ENCODE data around the gene VWC2. TPM values are rescaled to one million over a fixed set of nuclear protein-coding genes. Genes with fewer than 3 reads are reported as not detected.

The VWC2 gene
- total RNA-seq, 2 experiments from 2014 or later = not detected

- Histone ChIP-seq H3K4me2 (ENCODE audit: low read length) (no peak overlapping the region), H3K27ac (ENCODE audit: low read depth, low read length, poor library complexity, severe bottlenecking) (no peak overlapping the region), H3K4me3 (ENCODE audit: low read depth, low read length, poor library complexity, severe bottlenecking) (no peak overlapping the region), H2AFZ (ENCODE audit: low read length) (peak overlapping the region; percentile 29; the same call in 1 of the 2 replicates), H3K9me3 (ENCODE audit: low read length) (no peaks in the 10 kb centered on the region), H4K20me1 (ENCODE audit: insufficient read depth, low read length) (no peaks in the 10 kb centered on the region), H3K9me2 (ENCODE audit: insufficient read depth, low read length) (no peaks in the 10 kb centered on the region), H3K79me2 (ENCODE audit: insufficient read depth, low read depth, low read length) (no peaks in the 10 kb centered on the region), H3K36me3 (ENCODE audit: insufficient read depth, low read length) (no peaks in the 10 kb centered on the region), H3K4me1 (ENCODE audit: insufficient read depth, low read length, poor library complexity, severe bottlenecking) (no peaks in the 10 kb centered on the region)
- intact Hi-C loops (cut with micrococcal nuclease; ENCODE audit: unreplicated experiment) = no loop called here
- ChIA-PET CTCF (ENCODE audit: unreplicated experiment) (no interaction called here), POLR2A (no interaction called here)
- no peak for DNase-seq (ENCODE audit: low spot score)
- BruUV-seq (replicated peaks) = no TSS peak
- TF ChIP-seq, protein P1, sequence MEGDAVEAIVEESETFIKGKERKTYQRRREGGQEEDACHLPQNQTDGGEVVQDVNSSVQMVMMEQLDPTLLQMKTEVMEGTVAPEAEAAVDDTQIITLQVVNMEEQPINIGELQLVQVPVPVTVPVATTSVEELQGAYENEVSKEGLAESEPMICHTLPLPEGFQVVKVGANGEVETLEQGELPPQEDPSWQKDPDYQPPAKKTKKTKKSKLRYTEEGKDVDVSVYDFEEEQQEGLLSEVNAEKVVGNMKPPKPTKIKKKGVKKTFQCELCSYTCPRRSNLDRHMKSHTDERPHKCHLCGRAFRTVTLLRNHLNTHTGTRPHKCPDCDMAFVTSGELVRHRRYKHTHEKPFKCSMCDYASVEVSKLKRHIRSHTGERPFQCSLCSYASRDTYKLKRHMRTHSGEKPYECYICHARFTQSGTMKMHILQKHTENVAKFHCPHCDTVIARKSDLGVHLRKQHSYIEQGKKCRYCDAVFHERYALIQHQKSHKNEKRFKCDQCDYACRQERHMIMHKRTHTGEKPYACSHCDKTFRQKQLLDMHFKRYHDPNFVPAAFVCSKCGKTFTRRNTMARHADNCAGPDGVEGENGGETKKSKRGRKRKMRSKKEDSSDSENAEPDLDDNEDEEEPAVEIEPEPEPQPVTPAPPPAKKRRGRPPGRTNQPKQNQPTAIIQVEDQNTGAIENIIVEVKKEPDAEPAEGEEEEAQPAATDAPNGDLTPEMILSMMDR (conservative IDR thresholded peaks at IDR 0.05; ENCODE audit: low read length) = no peak
- TF ChIP-seq EZH2phosphoT487 (IDR thresholded peaks at IDR 0.05; ENCODE audit: borderline replicate concordance, low read depth, low read length) = no peak
Measured at GRCh38 chr7:49860293-49860692, 86.9 kb downstream of the VWC2 start.

- intact Hi-C loops (cut with micrococcal nuclease; ENCODE audit: unreplicated experiment) = no loop called here
- Histone ChIP-seq H3K9me2 (ENCODE audit: insufficient read depth, low read length) (no peaks in the 10 kb centered on the region), H3K9me3 (ENCODE audit: low read length) (no peaks in the 10 kb centered on the region), H3K4me1 (ENCODE audit: insufficient read depth, low read length, poor library complexity, severe bottlenecking) (peaks cover 13% of the 10 kb centered on the region), H3K4me3 (ENCODE audit: low read depth, low read length, poor library complexity, severe bottlenecking) (no peak overlapping the region), H2AFZ (ENCODE audit: low read length) (0 out of 2 replicates have a peak overlapping the region, but pooled peaks have one; percentile 23), H3K36me3 (ENCODE audit: insufficient read depth, low read length) (no peaks in the 10 kb centered on the region), H3K4me2 (ENCODE audit: low read length) (no peak overlapping the region), H4K20me1 (ENCODE audit: insufficient read depth, low read length) (no peaks in the 10 kb centered on the region), H3K27ac (ENCODE audit: low read depth, low read length, poor library complexity, severe bottlenecking) (no peak overlapping the region), H3K79me2 (ENCODE audit: insufficient read depth, low read depth, low read length) (no peaks in the 10 kb centered on the region)
- POLR2A ChIA-PET = no interaction called here
- no peak for DNase-seq (ENCODE audit: low spot score)
- no TSS peak for BruUV-seq (replicated peaks)
- CTCF ChIA-PET (ENCODE audit: unreplicated experiment) = no interaction called here
- TF ChIP-seq EZH2phosphoT487 (IDR thresholded peaks at IDR 0.05; ENCODE audit: borderline replicate concordance, low read depth, low read length) = no peak
- TF ChIP-seq, protein P1 (conservative IDR thresholded peaks at IDR 0.05; ENCODE audit: low read length) = no peak
Measured at GRCh38 chr7:49866076-49866735, 92.8 kb downstream of the VWC2 start.

DNA sequence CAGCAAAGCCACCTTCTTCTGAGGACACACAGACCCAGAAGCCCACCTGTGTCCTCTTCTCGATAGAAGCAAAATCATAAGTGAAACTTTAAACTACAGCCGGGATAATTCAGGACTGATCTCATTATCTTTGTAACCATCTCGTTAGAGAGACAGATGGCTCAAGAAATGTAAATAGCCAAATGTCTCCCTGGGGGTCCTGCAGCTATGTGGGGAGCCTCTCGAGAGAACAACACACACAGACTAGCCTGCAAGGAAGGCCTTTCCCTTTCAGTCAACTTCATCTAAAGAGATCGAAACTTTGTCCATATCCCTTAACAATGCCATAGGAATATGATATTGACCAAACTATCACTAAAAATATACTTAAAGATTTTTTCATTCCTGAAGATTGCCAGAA, 93.5 kb downstream of the VWC2 start:
- DNase-seq (ENCODE audit: low spot score) = no peak
- Histone ChIP-seq H3K4me3 (ENCODE audit: low read depth, low read length, poor library complexity, severe bottlenecking) (no peak overlapping the region), H2AFZ (ENCODE audit: low read length) (0 out of 2 replicates have a peak overlapping the region, but pooled peaks have one; percentile 23), H3K9me2 (ENCODE audit: insufficient read depth, low read length) (no peaks in the 10 kb centered on the region), H3K27ac (ENCODE audit: low read depth, low read length, poor library complexity, severe bottlenecking) (no peak overlapping the region), H3K79me2 (ENCODE audit: insufficient read depth, low read depth, low read length) (no peaks in the 10 kb centered on the region), H3K36me3 (ENCODE audit: insufficient read depth, low read length) (no peaks in the 10 kb centered on the region), H3K4me1 (ENCODE audit: insufficient read depth, low read length, poor library complexity, severe bottlenecking) (peaks cover 13% of the 10 kb centered on the region), H3K4me2 (ENCODE audit: low read length) (no peak overlapping the region), H4K20me1 (ENCODE audit: insufficient read depth, low read length) (no peaks in the 10 kb centered on the region), H3K9me3 (ENCODE audit: low read length) (no peaks in the 10 kb centered on the region)
- no TSS peak for BruUV-seq (replicated peaks)
- POLR2A ChIA-PET = interaction anchor here (0.6 kb wide), 1 partner anchor 679 kb away, joined by 4 read pairs; no protein-coding TSS in a partner anchor
- no peak for TF ChIP-seq EZH2phosphoT487 (IDR thresholded peaks at IDR 0.05; ENCODE audit: borderline replicate concordance, low read depth, low read length)
- TF ChIP-seq, protein P1 (conservative IDR thresholded peaks at IDR 0.05; ENCODE audit: low read length) = no peak
- intact Hi-C loops (cut with micrococcal nuclease; ENCODE audit: unreplicated experiment) = no loop called here
- CTCF ChIA-PET (ENCODE audit: unreplicated experiment) = no interaction called here
